Measurements from ENCODE around the gene TMEM184A.

TMEM184A gene

GRCh38 chr7:1550005-1550845 is 5.8 kb downstream of the TMEM184A start:
- DNase-seq: no peak

GRCh38 chr7:1549357-1550004 is 6.5 kb downstream of the TMEM184A start:
- DNase-seq: no peak

GRCh38 chr7:1548944-1549343 is 7.1 kb downstream of the TMEM184A start:
- no peak for DNase-seq

GRCh38 chr7:1548438-1548831 is 7.6 kb downstream of the TMEM184A start:
- no peak for DNase-seq

GRCh38 chr7:1547777-1548437 is 8.1 kb downstream of the TMEM184A start:
- no peak for DNase-seq

DNA sequence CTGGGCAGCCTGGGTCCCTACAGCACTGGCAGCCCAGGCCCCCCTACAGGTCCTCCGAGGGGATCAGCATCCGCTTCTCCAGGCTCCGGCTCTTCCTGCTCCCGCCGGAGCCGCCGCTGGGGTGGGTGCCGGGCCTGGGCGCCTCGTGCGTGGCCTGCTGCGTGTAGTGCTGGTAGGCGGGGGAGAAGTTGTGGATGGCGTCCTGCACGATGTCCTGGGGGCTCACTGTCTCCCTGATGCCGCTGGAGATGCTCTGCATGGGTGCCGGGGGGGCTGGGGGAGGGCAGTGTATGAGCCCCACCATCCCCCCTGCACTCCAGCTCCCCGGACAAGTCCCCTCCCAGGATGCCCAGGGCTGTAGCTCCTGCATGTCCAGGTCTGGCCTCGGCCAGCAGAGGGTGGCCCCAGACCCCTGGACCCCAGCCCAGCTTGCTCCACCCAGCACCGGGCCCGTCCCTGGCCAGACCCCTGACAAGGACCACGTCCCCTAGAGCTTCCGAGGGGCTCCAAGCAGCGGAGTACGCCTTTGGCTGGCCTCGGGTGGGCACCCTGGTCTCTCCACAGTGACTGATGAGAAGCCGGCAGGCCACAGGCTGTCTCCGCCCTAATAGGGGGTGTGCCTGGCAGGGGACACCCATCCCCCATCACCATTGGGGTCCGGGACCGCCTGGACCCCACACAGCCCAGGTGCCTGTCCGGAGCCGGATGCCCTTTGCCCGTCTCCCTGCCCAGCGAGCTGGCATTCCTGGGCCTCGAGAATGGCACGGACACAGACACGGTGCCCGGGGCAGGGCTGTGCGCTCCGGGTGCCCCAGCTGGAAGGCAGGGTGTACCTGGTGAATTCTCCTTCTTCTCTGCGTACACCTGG is 8.9 kb downstream of the TMEM184A start:
- no peak for DNase-seq

GRCh38 chr7:1546274-1546908 is 9.6 kb downstream of the TMEM184A start:
- DNase-seq: no peak

GRCh38 chr7:1545417-1546246 is 10.4 kb downstream of the TMEM184A start:
- no peak for DNase-seq

- no peak for DNase-seq
Observed at GRCh38 chr7:1544896-1545416, 11.0 kb downstream of the TMEM184A start.

DNA sequence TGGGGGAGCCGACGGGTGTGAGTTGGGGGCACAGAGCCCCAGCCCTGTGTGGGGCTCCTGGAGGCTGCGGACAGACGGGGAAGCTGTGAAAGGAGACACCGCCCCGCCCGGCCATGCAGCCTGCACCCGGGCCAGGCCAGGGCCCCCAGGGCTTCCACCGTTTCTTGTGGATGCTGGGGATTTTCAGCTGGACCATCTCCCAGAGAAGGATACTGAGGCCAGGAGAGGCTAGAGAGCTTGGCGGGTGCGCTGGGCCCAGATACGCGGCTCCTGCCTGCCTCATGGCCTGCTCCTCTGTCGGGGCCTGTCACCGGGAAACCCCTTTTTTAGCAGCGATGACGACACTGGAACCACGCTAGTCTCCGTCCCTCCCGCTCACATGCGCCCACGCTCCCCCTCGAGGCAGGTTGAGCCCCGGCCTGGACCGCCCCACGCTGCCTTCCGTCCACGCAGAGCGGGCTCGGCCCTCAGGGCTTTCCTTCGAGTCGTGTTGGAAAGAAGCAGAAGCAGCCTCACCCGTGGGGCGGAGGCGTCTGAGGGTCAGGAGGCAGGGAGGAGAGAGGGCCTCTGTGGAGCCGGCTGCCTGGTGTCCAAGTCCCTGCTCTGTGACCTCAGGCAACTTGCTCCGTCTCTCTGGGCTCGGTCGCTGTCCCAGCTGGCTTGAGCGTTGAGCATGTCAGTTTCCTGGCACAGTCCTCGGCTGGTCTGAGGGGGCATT is 11.7 kb downstream of the TMEM184A start:
- no peak for DNase-seq

- DNase-seq: no peak
Observed at GRCh38 chr7:1543826-1544177, 12.2 kb downstream of the TMEM184A start.

GRCh38 chr7:1542841-1543747 is 12.9 kb downstream of the TMEM184A start:
- no peak for DNase-seq

GRCh38 chr7:1542329-1542728 is 13.7 kb downstream of the TMEM184A start:
- DNase-seq: no peak

DNA sequence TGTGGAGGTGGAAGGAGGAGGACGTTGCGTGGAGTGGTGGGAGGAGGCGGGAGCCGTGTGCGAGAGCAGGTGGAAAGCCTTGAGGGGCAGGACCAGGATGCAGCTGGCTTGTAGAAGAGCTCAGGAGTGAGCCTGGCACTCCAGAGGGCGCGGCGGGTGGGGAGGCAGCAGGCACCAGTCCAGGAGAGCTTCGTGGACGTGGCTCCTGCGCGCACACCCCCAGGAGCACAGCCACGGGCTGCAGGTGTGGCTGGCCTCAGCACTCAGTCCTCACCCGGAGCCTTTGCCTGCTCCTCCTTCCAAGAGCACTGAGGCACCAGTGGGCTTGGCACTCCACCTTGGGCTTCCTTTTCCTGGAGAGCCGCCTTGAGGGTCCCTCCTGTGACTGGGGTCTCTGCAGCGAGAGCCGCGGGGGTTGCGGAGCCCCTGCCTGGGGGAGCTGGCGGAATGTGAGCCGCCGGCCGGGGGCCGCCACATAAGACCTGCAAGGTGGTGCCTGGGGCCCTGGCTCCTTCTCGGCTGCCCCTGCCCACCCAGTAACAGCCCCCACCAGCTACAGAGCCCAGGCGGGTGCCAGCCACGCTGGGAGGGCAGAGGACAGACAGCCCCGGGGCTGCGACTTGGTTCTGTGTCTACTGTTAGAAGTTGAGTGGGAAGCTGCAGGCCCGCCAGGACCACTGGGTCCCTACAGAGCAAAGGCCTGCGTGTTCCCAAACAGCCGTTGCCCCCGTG is 14.4 kb downstream of the TMEM184A start:
- no peak for DNase-seq

DNA sequence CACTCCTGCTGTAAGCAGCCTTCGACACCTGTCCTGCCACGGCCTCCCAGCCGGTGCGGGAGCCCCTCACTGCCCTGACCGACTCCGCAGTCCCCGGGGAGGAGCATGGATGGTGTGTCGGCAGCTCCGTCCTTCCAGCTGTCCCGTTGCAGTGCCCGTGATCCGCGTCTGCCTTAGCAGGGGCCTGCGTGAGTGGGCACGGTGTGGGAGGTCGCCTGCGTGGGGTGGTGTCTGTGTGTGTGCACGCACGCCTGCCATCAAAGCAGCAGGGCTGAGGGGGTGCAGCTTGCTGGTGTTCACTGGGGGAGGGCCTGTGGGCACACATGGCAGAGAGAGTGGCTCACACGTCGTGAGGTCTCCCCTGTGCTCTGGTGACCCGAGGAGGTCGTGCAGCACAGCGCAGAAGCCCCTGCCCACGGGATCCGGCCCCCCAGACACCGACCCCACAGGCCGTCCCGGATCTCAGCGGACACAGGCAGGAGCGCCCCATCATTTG is 15.2 kb downstream of the TMEM184A start:
- no peak for DNase-seq

- no peak for DNase-seq
Observed at GRCh38 chr7:1539882-1540775, 15.9 kb downstream of the TMEM184A start.

DNA sequence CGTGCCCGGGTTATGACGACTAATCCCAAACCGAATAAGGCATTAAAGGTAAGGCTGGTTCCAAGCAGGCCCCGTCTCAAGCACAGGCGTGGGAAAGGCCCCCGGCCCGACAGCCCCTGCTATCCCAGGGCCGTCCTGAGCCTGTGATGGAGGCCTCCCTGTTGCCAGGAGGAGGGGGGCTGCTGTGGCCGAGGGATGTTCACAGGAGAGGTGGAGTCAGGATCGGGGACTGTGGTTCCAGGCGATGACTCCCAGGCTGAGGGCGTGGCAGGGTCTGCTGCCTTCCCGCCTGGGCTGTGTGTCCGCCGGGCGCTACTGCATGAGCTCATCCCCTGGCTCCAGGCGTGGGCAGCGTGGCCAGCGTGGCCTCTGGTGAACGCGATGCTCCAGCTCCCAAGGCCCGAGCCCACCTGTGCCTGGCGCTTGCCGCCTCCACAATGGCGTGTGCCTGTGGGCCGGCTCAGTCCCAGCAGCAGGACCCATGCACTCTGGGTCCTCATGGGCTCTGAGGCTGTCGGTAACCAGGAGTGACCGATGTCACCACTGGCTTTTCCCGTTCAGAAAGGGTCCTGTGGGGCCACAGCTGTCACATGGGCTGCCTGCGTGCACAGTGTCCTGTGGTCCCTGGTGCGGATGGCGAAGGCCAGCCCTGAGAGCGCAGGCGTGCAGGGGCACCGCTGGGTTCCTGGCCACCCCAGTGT is 16.7 kb downstream of the TMEM184A start:
- DNase-seq: no peak

Data from NCI-H526 treated with DMSO at 0.1 percent for 48 hours (cell line).